ENCODE results near the gene ZNF786. TPM values are rescaled to one million over a fixed set of nuclear protein-coding genes. Genes with fewer than 3 reads are reported as not detected.
"Not testable (repeated sequence)": the region's sequence is repeated elsewhere in the genome, so short reads cannot be mapped to it uniquely, and the experiment has no call there.

ZNF786 gene
- total RNA-seq, 1 donor = 6.5 TPM

DNA sequence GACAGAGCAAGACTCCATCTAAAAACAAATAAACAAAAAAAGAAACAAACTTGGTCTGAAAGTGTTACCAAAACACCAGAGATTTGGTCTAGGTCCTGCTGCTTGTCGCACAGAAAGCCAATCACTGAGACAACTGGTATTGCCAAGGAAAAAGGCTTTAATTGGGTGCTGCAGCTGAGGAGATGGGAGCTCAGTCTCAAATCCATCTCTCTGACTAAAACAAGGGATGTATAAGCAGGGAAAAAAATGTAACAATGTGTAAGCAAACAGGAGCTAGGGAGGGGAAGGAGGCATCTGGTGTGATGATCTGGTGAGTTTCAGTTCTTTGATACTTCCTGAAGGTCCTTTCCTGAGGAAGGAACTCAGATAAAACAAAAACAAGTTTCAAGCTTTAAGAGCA lies 53.8 kb downstream of the ZNF786 start:
- no peak for DNase-seq (ENCODE audit: insufficient read length, low spot score, missing footprints)
- H3K27ac ChIP-seq (ENCODE audit: low read depth, low read length) = no peak overlapping the region
- H3K4me2 ChIP-seq (ENCODE audit: insufficient read depth, low read length) = no peak overlapping the region
- TF ChIP-seq, protein P1, sequence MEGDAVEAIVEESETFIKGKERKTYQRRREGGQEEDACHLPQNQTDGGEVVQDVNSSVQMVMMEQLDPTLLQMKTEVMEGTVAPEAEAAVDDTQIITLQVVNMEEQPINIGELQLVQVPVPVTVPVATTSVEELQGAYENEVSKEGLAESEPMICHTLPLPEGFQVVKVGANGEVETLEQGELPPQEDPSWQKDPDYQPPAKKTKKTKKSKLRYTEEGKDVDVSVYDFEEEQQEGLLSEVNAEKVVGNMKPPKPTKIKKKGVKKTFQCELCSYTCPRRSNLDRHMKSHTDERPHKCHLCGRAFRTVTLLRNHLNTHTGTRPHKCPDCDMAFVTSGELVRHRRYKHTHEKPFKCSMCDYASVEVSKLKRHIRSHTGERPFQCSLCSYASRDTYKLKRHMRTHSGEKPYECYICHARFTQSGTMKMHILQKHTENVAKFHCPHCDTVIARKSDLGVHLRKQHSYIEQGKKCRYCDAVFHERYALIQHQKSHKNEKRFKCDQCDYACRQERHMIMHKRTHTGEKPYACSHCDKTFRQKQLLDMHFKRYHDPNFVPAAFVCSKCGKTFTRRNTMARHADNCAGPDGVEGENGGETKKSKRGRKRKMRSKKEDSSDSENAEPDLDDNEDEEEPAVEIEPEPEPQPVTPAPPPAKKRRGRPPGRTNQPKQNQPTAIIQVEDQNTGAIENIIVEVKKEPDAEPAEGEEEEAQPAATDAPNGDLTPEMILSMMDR (IDR thresholded peaks at IDR 0.05; ENCODE audit: extremely low read depth, low read depth, low read length) = no peak
- no peaks in the 10 kb centered on the region for H3K79me2 ChIP-seq (ENCODE audit: insufficient read depth, low read length)
- H3K36me3 ChIP-seq (ENCODE audit: insufficient read depth, low read length) = no peaks in the 10 kb centered on the region
- H2AFZ ChIP-seq (ENCODE audit: low read length) = no peak overlapping the region
- no peaks in the 10 kb centered on the region for H4K20me1 ChIP-seq (ENCODE audit: insufficient read depth, low read length)
- H3K4me1 ChIP-seq (ENCODE audit: insufficient read depth, low read length) = no peaks in the 10 kb centered on the region
- H3K27me3 ChIP-seq (ENCODE audit: insufficient read depth, low read length) = peaks cover 3% of the 10 kb centered on the region
- no peak overlapping the region for H3K4me3 ChIP-seq (ENCODE audit: insufficient read depth, low read length)
- no peaks in the 10 kb centered on the region for H3K9me3 ChIP-seq (ENCODE audit: low read depth, low read length)

DNA sequence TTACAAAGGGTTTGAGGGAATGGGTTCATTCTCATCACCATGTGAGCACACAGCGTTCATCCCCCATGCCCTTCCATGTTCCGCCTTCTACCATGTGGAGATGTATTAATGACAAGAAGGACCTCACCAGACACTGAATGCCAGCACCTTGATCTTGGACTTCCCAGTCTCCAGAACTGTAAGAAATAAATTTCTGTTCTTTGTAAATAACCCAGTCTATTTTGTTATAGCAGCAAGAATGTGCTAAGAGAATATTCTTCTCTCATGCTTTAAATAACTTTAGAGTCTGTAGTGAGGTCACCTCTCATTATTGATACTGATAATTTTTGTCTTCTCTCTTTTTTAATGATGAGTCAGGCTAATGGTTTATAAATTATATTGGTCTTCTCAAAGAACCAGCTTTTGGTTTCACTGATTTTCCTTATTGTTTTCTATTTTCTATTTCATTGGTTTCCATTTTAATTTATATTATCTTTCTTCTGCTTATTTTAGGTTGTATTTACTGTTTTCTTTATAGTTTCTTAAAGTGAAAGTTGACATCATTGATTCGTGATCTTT lies 59.1 kb downstream of the ZNF786 start:
- TF ChIP-seq, protein P1 (IDR thresholded peaks at IDR 0.05; ENCODE audit: extremely low read depth, low read depth, low read length) = no peak
- no peaks in the 10 kb centered on the region for H3K36me3 ChIP-seq (ENCODE audit: insufficient read depth, low read length)
- H2AFZ ChIP-seq (ENCODE audit: low read length) = no peak overlapping the region
- H3K79me2 ChIP-seq (ENCODE audit: insufficient read depth, low read length) = peaks cover 18% of the 10 kb centered on the region
- H3K4me3 ChIP-seq (ENCODE audit: insufficient read depth, low read length) = no peak overlapping the region
- DNase-seq (ENCODE audit: insufficient read length, low spot score, missing footprints) = no peak
- no peak overlapping the region for H3K4me2 ChIP-seq (ENCODE audit: insufficient read depth, low read length)
- H3K27ac ChIP-seq (ENCODE audit: low read depth, low read length) = no peak overlapping the region
- no peaks in the 10 kb centered on the region for H3K27me3 ChIP-seq (ENCODE audit: insufficient read depth, low read length)
- H4K20me1 ChIP-seq (ENCODE audit: insufficient read depth, low read length) = no peaks in the 10 kb centered on the region
- H3K9me3 ChIP-seq (ENCODE audit: low read depth, low read length) = no peaks in the 10 kb centered on the region
- H3K4me1 ChIP-seq (ENCODE audit: insufficient read depth, low read length) = peaks cover 15% of the 10 kb centered on the region

DNA sequence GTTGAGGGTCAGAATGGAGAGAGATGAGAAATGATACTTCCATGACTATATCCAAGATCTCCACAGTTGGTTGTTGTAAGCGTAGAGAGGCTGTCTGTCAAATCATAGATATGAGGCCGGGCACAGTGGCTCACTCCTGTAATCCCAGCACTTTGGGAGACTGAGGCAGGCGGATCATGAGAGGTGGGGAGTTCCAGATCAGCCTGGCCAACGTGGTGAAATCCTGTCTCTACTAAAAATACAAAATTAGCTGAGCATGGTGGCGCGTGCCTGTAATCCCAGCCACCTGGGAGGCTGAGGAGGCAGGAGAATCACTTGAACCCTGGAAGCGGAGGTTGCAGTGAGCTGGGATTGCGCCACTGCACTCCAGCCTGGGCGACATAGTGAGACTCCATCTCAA lies 60.1 kb downstream of the ZNF786 start:
- not testable (repeated sequence) for H3K4me2 ChIP-seq (ENCODE audit: insufficient read depth, low read length); H3K27ac ChIP-seq (ENCODE audit: low read depth, low read length); H3K36me3 ChIP-seq (ENCODE audit: insufficient read depth, low read length); H3K4me3 ChIP-seq (ENCODE audit: insufficient read depth, low read length); H3K27me3 ChIP-seq (ENCODE audit: insufficient read depth, low read length); H3K9me3 ChIP-seq (ENCODE audit: low read depth, low read length); H2AFZ ChIP-seq (ENCODE audit: low read length); H4K20me1 ChIP-seq (ENCODE audit: insufficient read depth, low read length); DNase-seq (ENCODE audit: insufficient read length, low spot score, missing footprints)
- Histone ChIP-seq H3K4me1 (ENCODE audit: insufficient read depth, low read length) (peaks cover 23% of the 10 kb centered on the region), H3K79me2 (ENCODE audit: insufficient read depth, low read length) (peaks cover 27% of the 10 kb centered on the region)

DNA sequence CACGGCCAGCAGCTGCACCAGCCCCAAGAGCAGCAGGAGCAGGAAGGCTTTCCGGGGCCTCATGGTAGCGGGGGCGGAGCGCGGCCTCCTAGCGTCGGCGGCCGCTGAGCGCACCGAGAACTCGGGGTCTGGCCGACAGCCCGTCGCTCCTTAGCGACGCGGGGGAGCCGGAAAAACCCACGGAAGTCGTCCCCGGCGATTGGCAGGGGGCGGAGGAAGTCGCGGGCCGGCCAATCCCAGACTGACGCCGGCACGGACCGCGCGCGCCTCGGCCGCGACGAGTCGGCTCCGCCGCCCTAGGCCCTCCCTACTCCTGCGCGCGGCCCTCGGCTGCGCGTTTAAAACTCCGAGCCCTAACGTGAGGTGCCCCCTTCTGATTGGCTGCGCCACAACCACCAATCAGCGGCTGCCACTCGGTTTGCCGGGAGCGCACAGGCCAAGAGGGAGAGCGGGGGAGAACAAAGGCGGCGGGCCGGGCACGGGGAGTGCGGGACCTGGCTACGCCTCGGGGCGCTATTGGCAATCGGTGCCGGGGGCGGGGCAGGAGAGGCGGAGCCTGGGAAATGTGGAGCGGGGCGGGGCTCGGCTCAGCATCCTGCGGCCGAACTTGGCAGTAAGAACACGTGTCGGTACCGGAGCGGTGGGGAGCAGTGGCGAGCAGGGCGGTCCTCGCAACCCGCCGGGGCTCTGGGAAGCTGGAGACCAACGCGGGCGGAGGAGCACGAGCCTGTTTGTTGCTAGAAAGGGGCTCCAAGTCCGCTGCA lies 62.0 kb downstream of the ZNF786 start, which contains the start of gene PDIA4:
Gene PDIA4 (minus strand): TSS at position 160 of the 764 bp plus-strand sequence. CDS start 97 bp downstream, at position 63.
- H3K9me3 ChIP-seq (ENCODE audit: low read depth, low read length) = no peaks in the 10 kb centered on the region
- peak within 1 kb of the TSS; percentile 96 for H3K4me2 ChIP-seq (ENCODE audit: insufficient read depth, low read length)
- peak within 1 kb of the TSS; percentile 72 for H3K27ac ChIP-seq (ENCODE audit: low read depth, low read length)
- H3K36me3 ChIP-seq (ENCODE audit: insufficient read depth, low read length) = peaks cover 3% of the 10 kb centered on the region
- no peaks in the 10 kb centered on the region for H3K27me3 ChIP-seq (ENCODE audit: insufficient read depth, low read length)
- H3K4me1 ChIP-seq (ENCODE audit: insufficient read depth, low read length) = peaks cover 23% of the 10 kb centered on the region
- H3K79me2 ChIP-seq (ENCODE audit: insufficient read depth, low read length) = peaks cover 46% of the 10 kb centered on the region
- peak; percentile 100 for DNase-seq (ENCODE audit: insufficient read length, low spot score, missing footprints)
- peaks cover 5% of the 10 kb centered on the region for H4K20me1 ChIP-seq (ENCODE audit: insufficient read depth, low read length)
- TF ChIP-seq, protein P1 (IDR thresholded peaks at IDR 0.05; ENCODE audit: extremely low read depth, low read depth, low read length) = no peak
- peak within 1 kb of the TSS; percentile 88 for H2AFZ ChIP-seq (ENCODE audit: low read length)
- H3K4me3 ChIP-seq (ENCODE audit: insufficient read depth, low read length) = peak within 1 kb of the TSS; percentile 94
